NOMO-1 treated with DMSO at 0.1 percent for 48 hours (cell line): ENCODE results near the gene EFCAB14.
A peak's percentile ranks its signal among the peaks of the same experiment; 100 is the strongest.
"Not testable (repeated sequence)": the region's sequence is repeated elsewhere in the genome, so short reads cannot be mapped to it uniquely, and the experiment has no call there.

Source experiments
- DNase-seq: peaks from one replicate; lab custom pipeline; 2025; ENCODE audit not compliant: unreplicated experiment; lab: John Stamatoyannopoulos, UW

Gene EFCAB14

GRCh38 chr1:46687093-46687659, 31.7 kb downstream of the EFCAB14 start:
- DNase-seq = peak; percentile 17

GRCh38 chr1:46686255-46686654, 32.7 kb downstream of the EFCAB14 start:
- DNase-seq = no peak

GRCh38 chr1:46684670-46685069, 34.2 kb downstream of the EFCAB14 start:
- no peak for DNase-seq

GRCh38 chr1:46682064-46682463, 36.9 kb downstream of the EFCAB14 start:
- no peak for DNase-seq

- DNase-seq = no peak
Measured at GRCh38 chr1:46681333-46682034, 37.4 kb downstream of the EFCAB14 start.

- DNase-seq = no peak
Measured at GRCh38 chr1:46679789-46680573, 38.9 kb downstream of the EFCAB14 start.

GRCh38 chr1:46677339-46677738, 41.6 kb downstream of the EFCAB14 start:
- no peak for DNase-seq

- DNase-seq = no peak
Measured at GRCh38 chr1:46676531-46676930, 42.4 kb downstream of the EFCAB14 start.

GRCh38 chr1:46675549-46676314, 43.2 kb downstream of the EFCAB14 start:
- DNase-seq = no peak

- no peak for DNase-seq
Measured at GRCh38 chr1:46673749-46674182, 45.1 kb downstream of the EFCAB14 start.

GRCh38 chr1:46672696-46673095, 46.2 kb downstream of the EFCAB14 start:
- DNase-seq = no peak

GRCh38 chr1:46671554-46671953, 47.4 kb downstream of the EFCAB14 start, which contains the start of gene TEX38:
Gene TEX38, plus strand, starts transcription at chr1:46671854. Its CDS starts 81 bp downstream, at chr1:46671935.
- no peak for DNase-seq

- no peak for DNase-seq
Measured at GRCh38 chr1:46670134-46670533, 48.8 kb downstream of the EFCAB14 start.

- peak; percentile 65 for DNase-seq
Measured at GRCh38 chr1:46667782-46668760, 50.8 kb downstream of the EFCAB14 start, which contains the start of gene ATPAF1. Gene ATPAF1, minus strand, starts transcription at chr1:46668364. Its CDS starts 42 bp downstream, at chr1:46668322.

GRCh38 chr1:46665983-46666382, 52.9 kb downstream of the EFCAB14 start:
- DNase-seq = no peak

GRCh38 chr1:46662919-46663318, 56.0 kb downstream of the EFCAB14 start:
- DNase-seq = not testable (repeated sequence)

GRCh38 chr1:46660116-46660515, 58.8 kb downstream of the EFCAB14 start:
- not testable (repeated sequence) for DNase-seq

- no peak for DNase-seq
Measured at GRCh38 chr1:46659307-46659870, 59.5 kb downstream of the EFCAB14 start.

GRCh38 chr1:46657775-46658174, 61.1 kb downstream of the EFCAB14 start:
- DNase-seq = no peak
